ENCODE measurements around the gene DCAF12. TPM values are rescaled to one million over a fixed set of nuclear protein-coding genes. Genes with fewer than 3 reads are reported as not detected.
"Not testable (repeated sequence)": the region's sequence is repeated elsewhere in the genome, so short reads cannot be mapped to it uniquely, and the experiment has no call there.

Gene DCAF12
- total RNA-seq, 1 experiment from 2014 or later = 40.2 TPM

GRCh38 chr9:34045903-34046302 is 80.6 kb downstream of the DCAF12 start (continued):
- no peak for TF ChIP-seq POLR2A (IDR thresholded peaks at IDR 0.05; ENCODE audit: borderline replicate concordance, extremely low read depth, insufficient read depth, insufficient read length)
- TF ChIP-seq FOSL1 (IDR thresholded peaks at IDR 0.05; ENCODE audit: low read depth) = no peak
- no peak for TF ChIP-seq RAD21 (IDR thresholded peaks at IDR 0.05; ENCODE audit: low read depth)
- TF ChIP-seq SRF (IDR thresholded peaks at IDR 0.05; ENCODE audit: low read depth) = no peak
- no peak for TF ChIP-seq ELF1 (IDR thresholded peaks at IDR 0.05; ENCODE audit: borderline replicate concordance, low read depth)
- no peak for TF ChIP-seq ZBTB33 (IDR thresholded peaks at IDR 0.05; ENCODE audit: extremely low read depth, insufficient replicate concordance, low read length)

- H4K20me1 ChIP-seq (ENCODE audit: insufficient read depth); H3K9me3 ChIP-seq (ENCODE audit: control insufficient read depth in 1 of 2, insufficient read depth in 1 of 2, low read depth in 1 of 2, low read length in 2 of 2); RAD21 ChIA-PET (ENCODE audit: low non-redundant PET in 1 of 2, low total read pairs in 2 of 2, uncharacterized antibody in 2 of 2, unreplicated experiment in 2 of 2); H3K9ac ChIP-seq (ENCODE audit: low read length); BruUV-seq (replicated peaks); H2AFZ ChIP-seq (ENCODE audit: low read depth, low read length, poor library complexity, severe bottlenecking); ATAC-seq; H3K4me2 ChIP-seq (ENCODE audit: low read length); H3K4me3 ChIP-seq (replicated peaks in 1 of 2; ENCODE audit: low read depth in 1 of 2, low read length in 2 of 2); H3K9me2 ChIP-seq (ENCODE audit: insufficient read depth); H3K27ac ChIP-seq (ENCODE audit: low read depth, low read length); POLR2A ChIA-PET; H3K4me1 ChIP-seq (ENCODE audit: control insufficient read depth in 1 of 2, insufficient read depth in 2 of 2, low read length in 2 of 2); DNase-seq (ENCODE audit: low read depth, low spot score); H3K27me3 ChIP-seq (ENCODE audit: insufficient read depth, low read length): not testable (repeated sequence)
- peaks cover 0 to 12% of the 10 kb centered on the region in 2 experiments; a peak in 1 of 4 replicates for H3K36me3 ChIP-seq (ENCODE audit: control insufficient read depth in 1 of 2, insufficient read depth in 2 of 2, low read length in 2 of 2)
- H3K79me2 ChIP-seq (ENCODE audit: insufficient read depth, low read length) = peaks cover 88% of the 10 kb centered on the region
- intact Hi-C loops (cut with micrococcal nuclease) = loop anchor here (10.0 kb wide), 1 partner anchor 413 kb away; the partner anchor contains the start of genes DNAI1 and FAM219A
- CTCF ChIA-PET = interaction anchor here (0.6 kb wide), 1 partner anchor 14 kb away, joined by 3 read pairs; no protein-coding TSS in a partner anchor
Observed at GRCh38 chr9:34042074-34042473, 84.4 kb downstream of the DCAF12 start.

DNA sequence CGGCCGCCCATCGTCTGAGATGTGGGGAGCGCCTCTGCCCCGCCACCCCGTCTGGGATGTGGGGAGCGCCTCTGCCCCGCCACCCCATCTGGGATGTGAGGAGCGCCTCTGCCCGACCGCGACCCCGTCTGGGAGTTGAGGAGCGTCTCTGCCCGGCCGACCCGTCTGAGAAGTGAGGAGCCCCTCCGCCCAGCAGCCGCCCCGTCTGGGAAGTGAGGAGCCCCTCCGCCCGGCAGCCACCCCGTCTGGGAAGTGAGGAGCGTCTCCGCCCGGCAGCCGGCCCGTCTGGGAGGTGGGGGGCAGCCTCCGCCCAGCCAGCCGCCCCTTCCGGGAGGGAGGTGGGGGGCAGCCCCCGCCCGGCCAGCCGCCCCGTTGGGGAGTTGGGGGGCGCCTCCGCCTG is 87.6 kb downstream of the DCAF12 start:
- H3K9me3 ChIP-seq (ENCODE audit: control insufficient read depth in 1 of 2, insufficient read depth in 1 of 2, low read depth in 1 of 2, low read length in 2 of 2); DNase-seq (ENCODE audit: low read depth, low spot score); CTCF ChIA-PET; intact Hi-C loops (cut with micrococcal nuclease); H3K4me3 ChIP-seq (replicated peaks in 1 of 2; ENCODE audit: low read depth in 1 of 2, low read length in 2 of 2); H3K4me1 ChIP-seq (ENCODE audit: control insufficient read depth in 1 of 2, insufficient read depth in 2 of 2, low read length in 2 of 2); H3K27ac ChIP-seq (ENCODE audit: low read depth, low read length); H3K4me2 ChIP-seq (ENCODE audit: low read length); BruUV-seq (replicated peaks); H3K27me3 ChIP-seq (ENCODE audit: insufficient read depth, low read length); POLR2A ChIA-PET; H4K20me1 ChIP-seq (ENCODE audit: insufficient read depth); ATAC-seq; H3K9me2 ChIP-seq (ENCODE audit: insufficient read depth); H3K9ac ChIP-seq (ENCODE audit: low read length); RAD21 ChIA-PET (ENCODE audit: low non-redundant PET in 1 of 2, low total read pairs in 2 of 2, uncharacterized antibody in 2 of 2, unreplicated experiment in 2 of 2); H2AFZ ChIP-seq (ENCODE audit: low read depth, low read length, poor library complexity, severe bottlenecking): not testable (repeated sequence)
- peaks cover 0 to 12% of the 10 kb centered on the region in 2 experiments; a peak in 1 of 4 replicates for H3K36me3 ChIP-seq (ENCODE audit: control insufficient read depth in 1 of 2, insufficient read depth in 2 of 2, low read length in 2 of 2)
- peaks cover 86% of the 10 kb centered on the region for H3K79me2 ChIP-seq (ENCODE audit: insufficient read depth, low read length)
